Spleen (tissue), 7 donors: Measurements from ENCODE around the gene HDAC5.

ENCODE experiments used
- CTCF ChIP-seq, 11 experiments: fragments of 200-600 bp in 7 of 11; fragments of 450-650 bp in 4 of 11; sonication (generic) in 4 of 11; IDR thresholded peaks in 8 of 11; conservative IDR thresholded peaks in 3 of 11; 1 replicate in 7 of 11; 2 replicates in 4 of 11; pipeline versions ENCODE4 v1.4.0 to v1.8.0; 2016 to 2021; ENCODE audit warnings: antibody characterized with exemption in 11 of 11, inconsistent platforms in 4 of 11, mild to moderate bottlenecking in 1 of 11
- POLR2A ChIP-seq, 3 donors: fragments of 450-650 bp; IDR thresholded peaks; one replicate each; pipeline ENCODE4 v1.5.1; 2017; ENCODE audit warnings: antibody characterized with exemption in 3 of 3, mild to moderate bottlenecking in 1 of 3
- POLR2AphosphoS5 ChIP-seq, 3 donors: sonication (generic); formaldehyde crosslinking; IDR thresholded peaks; one replicate each; pipeline ENCODE4 v1.5.1; 2017; ENCODE audit warnings: antibody characterized with exemption in 3 of 3
- donor health status: DM: no; HTN: no; CAD: no; lungs with moderate emphysema.
- donor health status: DM: no; HTN: no; CAD: no.
- donor health status: DM: no; HTN: no; CAD: no.

GRCh38 chr17:44113382-44113781, 10.1 kb downstream of the HDAC5 start:
- no peak for TF ChIP-seq CTCF (IDR thresholded peaks at IDR 0.05 in 8 of 11, conservative IDR thresholded peaks at IDR 0.05 in 3 of 11)
- no peak for TF ChIP-seq POLR2A (IDR thresholded peaks at IDR 0.05)
- no peak for TF ChIP-seq POLR2AphosphoS5 (IDR thresholded peaks at IDR 0.05)
